Ovary (tissue), 9 donors: ENCODE data around the gene ZNF654. TPM values are rescaled to one million over a fixed set of nuclear protein-coding genes. Genes with fewer than 3 reads are reported as not detected.
A peak's percentile ranks its signal among the peaks of the same experiment; 100 is the strongest.

Experiments
- DNase-seq, 5 donors: peaks; one replicate each; pipeline ENCODE4 v3.0.0-alpha.2; 2019 to 2020
- H3K27ac ChIP-seq, 2 donors: fragments of 200-600 bp; one replicate each; pipeline versions ENCODE4 v1.5.1 to v1.8.0; 2019 to 2022
- H3K27me3 ChIP-seq: fragments of 200-600 bp; one replicate; pipeline ENCODE4 v1.8.0; 2022
- H3K36me3 ChIP-seq: fragments of 200-600 bp; sonication (generic); one replicate; pipeline ENCODE4 v1.5.1; 2019
- H3K4me1 ChIP-seq: one replicate; pipeline ENCODE4 v1.8.1; 2013; ENCODE audit warnings: mild to moderate bottlenecking, moderate library complexity; ENCODE audit not compliant: insufficient read depth
- H3K4me3 ChIP-seq: fragments of 200-600 bp; sonication (generic); one replicate; pipeline ENCODE4 v1.5.1; 2017
- H3K9me3 ChIP-seq, 2 donors: fragments of 200-600 bp in 1 of 2; sonication (generic) in 1 of 2; one replicate each; pipeline versions ENCODE4 v1.5.1 to v1.8.1; 2013 to 2019; ENCODE audit warnings: mild to moderate bottlenecking in 1 of 2, moderate library complexity in 1 of 2
- CTCF ChIP-seq, 3 donors: fragments of 450-650 bp in 2 of 3; fragments of 200-600 bp in 1 of 3; IDR thresholded peaks; one replicate each; pipeline versions ENCODE4 v1.5.1 to v1.8.0; 2016 to 2022; ENCODE audit warnings: antibody characterized with exemption in 3 of 3, mild to moderate bottlenecking in 1 of 3
- EP300 ChIP-seq: sonication (generic); formaldehyde crosslinking; IDR thresholded peaks from one replicate; pipeline ENCODE4 v1.6.1; 2017; ENCODE audit warnings: antibody characterized with exemption
- POLR2A ChIP-seq: fragments of 450-650 bp; IDR thresholded peaks from one replicate; pipeline ENCODE4 v1.6.1; 2017; ENCODE audit warnings: antibody characterized with exemption, mild to moderate bottlenecking, moderate library complexity
- WGBS, 3 donors: extraction: QIAGEN DNeasy Blood & Tissue Kit in 1 of 3; methylation state at CpG; one replicate each; pipeline versions ENCODE4 v1.1.5 to v1.1.7; 2013 to 2017; 5-methylcytosine and 5-hydroxymethylcytosine counted together
- intact Hi-C, 4 donors: fragments of 100-400 bp; cut with DNase I; formaldehyde crosslinking; loops; one replicate each; pipeline versions ENCODE4 v1.11.0 to v1.15.1; 2022 to 2023
- polyA plus RNA-seq, 2 donors: library from polyadenylated mRNA; stranded (reverse); fragments of 200-250 nt in 1 of 2; fragments of 350-450 nt in 1 of 2; fragmentation: Illumina TruSeq in 1 of 2; extraction: RNeasy Lipid Tissue Mini Kit (QIAGEN cat#74804) in 1 of 2; gene quantifications; one replicate each; pipeline ENCODE4 v1.2.3, GENCODE V29; 2013 to 2014
- total RNA-seq, 7 donors: library from RNA; depleted of rRNA in 2 of 7; stranded (reverse); fragments of >200 nt in 2 of 7; fragmentation: NEBNext Ultra II Directional in 3 of 7; extraction: Animal tissue kit (Norgen Biotek cat#: 25700) in 3 of 7; gene quantifications; one replicate each; pipeline versions ENCODE4 v1.1.0 to v1.2.4, GENCODE V29; 2016 to 2023
- donor health status: DM: no; HTN: no; CAD: no; lungs with moderate emphysema.
- donor health status: DM: no; HTN: no; CAD: no.
- donor health status: Bipolar disorder and iron deficiency.
- donor health status: DM: yes; HTN: yes; CAD: no.
- donor health status: DM: no; HTN: no; CAD: no.
- donor health status: DM: yes; HTN: yes; CAD: no.

The ZNF654 gene
- total and polyA plus RNA-seq, 9 donors: 5.2 to 22.0 (median 15.1) TPM

- peaks cover 2% of the 10 kb centered on the region for H3K4me1 ChIP-seq
- H3K4me3 ChIP-seq: peak overlapping the region; percentile 98
- intact Hi-C loops: no loop called here
- H3K27me3 ChIP-seq: no peaks in the 10 kb centered on the region
- H3K9me3 ChIP-seq: no peaks in the 10 kb centered on the region
- 0 to 1% (median 0%) methylated on average over 10 to 24 of the region's 24 CpGs for WGBS, 3 donors
- peak overlapping the region; percentile 77 to 95 for H3K27ac ChIP-seq
- TF ChIP-seq CTCF (IDR thresholded peaks at IDR 0.05) (no peak), POLR2A (no peak), EP300 (no peak)
- no peaks in the 10 kb centered on the region for H3K36me3 ChIP-seq
- no peak for DNase-seq
Measured at GRCh38 chr3:88058306-88058580, 812 bp upstream of the ZNF654 start.

GRCh38 chr3:88059380-88060170 lies 520 bp downstream of the ZNF654 start:
- WGBS, 3 donors: 0 to 1% (median 1%) methylated on average over 38 to 45 of the region's 45 CpGs
- DNase-seq: peak in 4 of 5 donors; percentile 21 to 42 (median 40)

GRCh38 chr3:88061746-88062145 lies 2.7 kb downstream of the ZNF654 start:
- Histone ChIP-seq H3K36me3 (no peaks in the 10 kb centered on the region), H3K27me3 (no peaks in the 10 kb centered on the region), H3K9me3 (no peaks in the 10 kb centered on the region), H3K4me3 (no peak overlapping the region), H3K27ac (no peak overlapping the region), H3K4me1 (peaks cover 2% of the 10 kb centered on the region)
- DNase-seq: no peak
- TF ChIP-seq EP300: no peak
- TF ChIP-seq CTCF (IDR thresholded peaks at IDR 0.05): no peak
- no peak for TF ChIP-seq POLR2A
- intact Hi-C loops: no loop called here
- whole genome bisulfite sequencing, 3 donors: 25 to 43% (median 40%) methylated on average over 1 of the region's 1 CpG

More at GRCh38 chr3:88059380-88060170, 520 bp downstream of the ZNF654 start:
- Histone ChIP-seq H3K36me3 (no peaks in the 10 kb centered on the region), H3K27me3 (no peaks in the 10 kb centered on the region), H3K4me1 (peaks cover 2% of the 10 kb centered on the region), H3K4me3 (peak overlapping the region; percentile 98), H3K9me3 (no peaks in the 10 kb centered on the region), H3K27ac (peak overlapping the region; percentile 67 to 80)
- intact Hi-C loops: no loop called here
- no peak for TF ChIP-seq EP300
- no peak for TF ChIP-seq POLR2A
- TF ChIP-seq CTCF (IDR thresholded peaks at IDR 0.05): no peak

GRCh38 chr3:88075072-88075471 lies 16.0 kb downstream of the ZNF654 start:
- Histone ChIP-seq H3K4me3 (no peak overlapping the region), H3K4me1 (peaks cover 4% of the 10 kb centered on the region), H3K9me3 (no peaks in the 10 kb centered on the region), H3K36me3 (no peaks in the 10 kb centered on the region), H3K27me3 (no peaks in the 10 kb centered on the region), H3K27ac (no peak overlapping the region)
- no peak for DNase-seq
- intact Hi-C loops: no loop called here
- no peak for TF ChIP-seq POLR2A
- no peak for TF ChIP-seq CTCF (IDR thresholded peaks at IDR 0.05)
- no peak for TF ChIP-seq EP300
- WGBS, 3 donors: 73 to 84% (median 83%) methylated on average over 2 of the region's 2 CpGs
